Nephron progenitor cell (in vitro differentiated cells): ENCODE data around the gene TRAF6.

Source experiments
- DNase-seq: peaks from one replicate; pipeline ENCODE4 v3.0.0; 2021
- H3K27ac Mint-ChIP-seq: 2 replicates; pipeline ENCODE4 v1.8.0; 2021; ENCODE audit warnings: mild to moderate bottlenecking, moderate library complexity, mixed read lengths
- H3K27me3 Mint-ChIP-seq: 2 replicates; pipeline ENCODE4 v1.8.0; 2021; ENCODE audit warnings: mild to moderate bottlenecking, low read depth, mixed read lengths; ENCODE audit not compliant: poor library complexity
- H3K36me3 Mint-ChIP-seq: 2 replicates; pipeline ENCODE4 v1.8.0; 2021; ENCODE audit warnings: low read depth, mixed read lengths
- H3K4me1 Mint-ChIP-seq: 2 replicates; pipeline ENCODE4 v1.8.0; 2021; ENCODE audit warnings: mixed read lengths
- H3K4me3 Mint-ChIP-seq: 2 replicates; pipeline ENCODE4 v1.8.0; 2021; ENCODE audit warnings: mild to moderate bottlenecking, moderate library complexity, mixed read lengths
- H3K9me3 Mint-ChIP-seq: 2 replicates; pipeline ENCODE4 v1.8.0; 2021; ENCODE audit warnings: mild to moderate bottlenecking, moderate library complexity, mixed read lengths
- TF ChIP-seq, protein P1 (sequence below): fragments of 200-600 bp; sonication (generic); IDR thresholded peaks from 2 replicates; pipeline ENCODE4 v1.5.0; 2021; ENCODE audit warnings: antibody characterized with exemption

TRAF6 gene

DNA sequence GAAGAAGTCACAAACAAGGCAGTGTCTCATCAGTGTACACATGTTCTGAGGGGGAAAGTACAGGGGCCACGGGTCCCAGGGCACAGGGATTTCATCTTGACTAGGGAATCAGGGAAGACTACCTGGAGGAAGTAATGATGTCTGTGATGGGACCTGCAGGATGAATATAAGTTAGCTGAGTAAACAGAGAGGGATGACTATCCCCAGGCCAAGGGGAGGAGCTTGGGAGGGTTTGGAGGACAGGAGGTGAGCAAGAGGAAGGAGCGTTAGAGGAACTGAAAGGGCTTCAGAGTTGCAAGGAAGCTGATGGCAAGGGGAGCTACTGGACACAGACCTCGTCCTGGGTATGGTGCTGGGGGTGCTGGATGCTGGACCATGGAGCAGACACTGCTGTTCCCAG, 56.4 kb downstream of the TRAF6 start:
- Mint-ChIP-seq H3K9me3 (no peaks in the 10 kb centered on the region), H3K4me3 (no peak overlapping the region), H3K27ac (peak overlapping the region; percentile 44), H3K27me3 (peaks cover 5% of the 10 kb centered on the region), H3K4me1 (peaks cover 81% of the 10 kb centered on the region), H3K36me3 (peaks cover 23% of the 10 kb centered on the region)
- TF ChIP-seq, protein P1, sequence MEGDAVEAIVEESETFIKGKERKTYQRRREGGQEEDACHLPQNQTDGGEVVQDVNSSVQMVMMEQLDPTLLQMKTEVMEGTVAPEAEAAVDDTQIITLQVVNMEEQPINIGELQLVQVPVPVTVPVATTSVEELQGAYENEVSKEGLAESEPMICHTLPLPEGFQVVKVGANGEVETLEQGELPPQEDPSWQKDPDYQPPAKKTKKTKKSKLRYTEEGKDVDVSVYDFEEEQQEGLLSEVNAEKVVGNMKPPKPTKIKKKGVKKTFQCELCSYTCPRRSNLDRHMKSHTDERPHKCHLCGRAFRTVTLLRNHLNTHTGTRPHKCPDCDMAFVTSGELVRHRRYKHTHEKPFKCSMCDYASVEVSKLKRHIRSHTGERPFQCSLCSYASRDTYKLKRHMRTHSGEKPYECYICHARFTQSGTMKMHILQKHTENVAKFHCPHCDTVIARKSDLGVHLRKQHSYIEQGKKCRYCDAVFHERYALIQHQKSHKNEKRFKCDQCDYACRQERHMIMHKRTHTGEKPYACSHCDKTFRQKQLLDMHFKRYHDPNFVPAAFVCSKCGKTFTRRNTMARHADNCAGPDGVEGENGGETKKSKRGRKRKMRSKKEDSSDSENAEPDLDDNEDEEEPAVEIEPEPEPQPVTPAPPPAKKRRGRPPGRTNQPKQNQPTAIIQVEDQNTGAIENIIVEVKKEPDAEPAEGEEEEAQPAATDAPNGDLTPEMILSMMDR, result no peak
- no peak for DNase-seq

DNA sequence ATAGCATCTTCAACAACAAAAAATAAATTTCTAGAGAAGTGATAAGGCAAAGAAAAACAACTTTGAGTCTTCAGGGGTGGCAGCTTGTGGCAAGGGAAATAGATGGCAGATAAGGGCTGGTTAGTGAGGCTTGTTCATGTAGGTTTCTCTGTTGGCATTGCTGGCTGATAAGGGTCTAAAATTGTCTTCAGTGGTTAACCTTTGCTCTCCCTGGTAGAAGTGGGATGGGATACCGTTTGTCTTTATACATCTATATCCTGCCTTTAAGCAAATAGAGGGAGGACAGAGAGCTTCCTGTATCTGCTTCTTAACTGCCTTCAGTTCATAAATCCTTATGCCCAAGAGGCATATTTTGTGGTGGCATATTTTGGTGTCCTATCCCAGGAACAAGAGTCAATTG, 57.1 kb downstream of the TRAF6 start:
- no peak for DNase-seq
- peaks cover 86% of the 10 kb centered on the region for H3K4me1 Mint-ChIP-seq
- H3K4me3 Mint-ChIP-seq, result no peak overlapping the region
- TF ChIP-seq, protein P1, result no peak
- no peak overlapping the region for H3K27ac Mint-ChIP-seq
- peaks cover 5% of the 10 kb centered on the region for H3K27me3 Mint-ChIP-seq
- peaks cover 27% of the 10 kb centered on the region for H3K36me3 Mint-ChIP-seq
- H3K9me3 Mint-ChIP-seq, result no peaks in the 10 kb centered on the region

DNA sequence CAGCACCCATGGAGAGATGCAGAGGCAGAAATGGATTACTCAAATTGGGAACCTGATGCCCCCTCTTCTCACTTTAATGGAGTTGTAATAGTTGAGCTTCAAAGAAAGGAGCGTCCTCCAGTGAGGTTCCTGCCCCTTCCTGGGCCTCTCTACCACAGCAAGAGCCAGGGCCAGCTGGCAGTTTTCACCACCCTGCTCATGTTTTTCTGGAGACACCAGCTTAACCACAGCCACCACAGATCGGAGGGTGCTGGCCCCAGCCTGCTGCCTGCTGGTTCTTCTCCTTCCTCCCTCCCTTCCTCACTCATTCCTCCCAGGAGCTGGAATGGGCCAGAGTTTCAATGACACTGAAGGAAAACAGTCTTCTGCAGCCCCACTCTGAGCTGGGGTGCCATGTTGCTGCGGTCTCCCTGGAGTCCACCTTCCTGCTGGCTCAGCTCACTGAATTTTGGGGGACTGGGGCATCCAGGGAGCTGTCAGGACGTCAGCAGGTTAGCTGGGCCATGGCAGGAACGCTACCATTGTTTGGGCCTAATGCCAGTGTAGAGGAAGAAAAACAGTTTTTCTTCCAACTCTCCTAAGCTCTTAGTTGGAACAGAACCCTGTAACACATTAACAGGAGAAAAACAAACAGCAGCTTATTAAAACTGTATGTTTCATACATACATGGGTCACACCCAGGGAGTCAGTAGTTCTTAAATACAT, 57.7 kb downstream of the TRAF6 start:
- no peaks in the 10 kb centered on the region for H3K9me3 Mint-ChIP-seq
- no peak for DNase-seq
- TF ChIP-seq, protein P1, result no peak
- H3K4me3 Mint-ChIP-seq, result peak overlapping the region; percentile 11
- H3K27me3 Mint-ChIP-seq, result peaks cover 5% of the 10 kb centered on the region
- no peak overlapping the region for H3K27ac Mint-ChIP-seq
- peaks cover 28% of the 10 kb centered on the region for H3K36me3 Mint-ChIP-seq
- peaks cover 91% of the 10 kb centered on the region for H3K4me1 Mint-ChIP-seq

DNA sequence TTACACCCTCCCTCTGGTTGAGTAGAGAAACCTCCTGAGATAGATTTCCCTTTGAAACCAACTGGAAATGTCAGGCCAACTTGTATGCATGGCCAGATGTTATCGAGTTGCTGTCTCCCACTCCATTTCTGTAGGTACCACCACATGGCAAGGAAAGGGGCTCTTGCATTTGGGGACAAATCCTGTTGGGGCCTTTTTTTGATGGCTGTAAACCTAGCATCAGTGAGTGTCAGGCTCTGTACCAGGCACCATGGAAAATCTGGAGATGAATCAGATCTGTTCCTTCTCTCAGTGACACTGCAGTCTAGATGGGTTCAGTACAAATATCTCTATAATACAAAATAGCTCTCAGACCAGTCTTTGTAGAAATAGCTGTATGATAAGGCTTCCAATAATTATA, 58.4 kb downstream of the TRAF6 start:
- Mint-ChIP-seq H3K4me3 (no peak overlapping the region), H3K27ac (no peak overlapping the region), H3K36me3 (peaks cover 32% of the 10 kb centered on the region), H3K9me3 (no peaks in the 10 kb centered on the region), H3K27me3 (peaks cover 5% of the 10 kb centered on the region), H3K4me1 (peaks cover 91% of the 10 kb centered on the region)
- DNase-seq, result no peak
- TF ChIP-seq, protein P1, result no peak

DNA sequence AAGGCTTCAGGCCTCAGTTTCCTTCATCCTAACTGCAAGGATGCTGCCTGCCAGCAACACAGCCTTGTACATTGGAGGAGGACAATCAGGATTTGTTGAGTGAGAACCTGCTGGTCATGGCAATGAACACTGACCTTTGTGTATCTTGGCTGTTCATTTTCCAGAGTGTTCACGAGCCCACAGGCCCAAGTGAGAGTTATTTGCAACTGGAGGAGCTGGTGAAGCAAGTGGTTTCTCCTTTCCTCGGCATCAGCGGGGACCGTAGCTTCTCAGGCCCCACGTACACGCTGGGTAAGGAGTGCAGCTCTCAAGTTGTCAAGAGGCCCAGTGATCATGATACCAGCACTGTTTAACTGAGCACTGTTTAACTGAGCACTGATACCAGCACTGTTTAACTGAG, 59.0 kb downstream of the TRAF6 start:
- no peak for DNase-seq
- H3K4me3 Mint-ChIP-seq, result no peak overlapping the region
- H3K27me3 Mint-ChIP-seq, result peaks cover 5% of the 10 kb centered on the region
- H3K27ac Mint-ChIP-seq, result no peak overlapping the region
- peaks cover 35% of the 10 kb centered on the region for H3K36me3 Mint-ChIP-seq
- peaks cover 86% of the 10 kb centered on the region for H3K4me1 Mint-ChIP-seq
- no peaks in the 10 kb centered on the region for H3K9me3 Mint-ChIP-seq
- TF ChIP-seq, protein P1, result no peak

DNA sequence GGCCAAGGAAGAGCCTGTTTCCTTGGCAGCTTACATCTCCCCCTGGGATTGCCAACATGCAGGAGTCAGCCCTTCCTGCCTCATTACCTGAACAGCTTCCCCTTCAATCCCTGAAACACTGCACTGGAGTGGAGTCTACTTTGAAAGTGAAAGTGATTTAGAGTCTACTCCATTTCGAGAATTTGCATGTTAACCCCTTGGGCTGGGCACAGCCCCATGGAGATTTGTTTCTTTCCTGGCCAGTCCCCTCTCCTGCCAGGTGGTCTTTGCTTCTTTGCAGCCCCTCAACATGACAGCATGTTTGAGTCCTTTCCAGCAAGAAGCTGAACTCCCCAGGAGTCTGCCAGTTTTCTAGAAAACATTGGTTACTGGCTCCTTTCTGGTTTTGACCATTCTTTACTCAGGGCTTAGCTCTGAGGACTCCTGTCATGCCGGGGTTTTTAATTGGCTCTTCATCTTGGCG, 59.9 kb downstream of the TRAF6 start:
- Mint-ChIP-seq H3K9me3 (no peaks in the 10 kb centered on the region), H3K36me3 (peaks cover 35% of the 10 kb centered on the region), H3K4me3 (no peak overlapping the region), H3K27ac (no peak overlapping the region), H3K27me3 (peaks cover 5% of the 10 kb centered on the region), H3K4me1 (peaks cover 77% of the 10 kb centered on the region)
- DNase-seq, result no peak
- TF ChIP-seq, protein P1, result no peak
